IMR-90 (cell line): ENCODE results near the gene CDKL1. TPM values are rescaled to one million over a fixed set of nuclear protein-coding genes. Genes with fewer than 3 reads are reported as not detected.

Experiments used
- ATAC-seq: fragments of 200-7000 bp; cut with Tn5 transposase; 2 replicates; pipeline ENCODE4 v1.9.1; 2020; ENCODE audit warnings: low read depth, mild to moderate bottlenecking, moderate library complexity
- BruUV-seq: library from RNA; stranded (reverse); fragments of 400-500 nt; replicated peaks from 2 replicates; lab custom pipeline; 2021; lab: Mats Ljungman, UMichigan
- CTCF ChIA-PET: fragments of 300-600 bp; formaldehyde crosslinking; extraction: SDS; loops from one replicate; lab custom pipeline; 2021; ENCODE audit warnings: antibody characterized with exemption; lab: Yijun Ruan, JAX
- POLR2A ChIA-PET: fragments of 300-600 bp; sonication (Branson Sonifier 250); formaldehyde crosslinking; loops from one replicate; lab custom pipeline; 2022; ENCODE audit warnings: antibody characterized with exemption; ENCODE audit not compliant: unreplicated experiment; lab: Charles Lee
- DNase-seq: peaks from one replicate; pipeline ENCODE4 v3.0.0; 2013
- H2AFZ ChIP-seq: replicated peaks from 2 replicates; pipeline ENCODE3; 2013; ENCODE audit warnings: low read length, mild to moderate bottlenecking; ENCODE audit not compliant: poor library complexity
- H2AK5ac ChIP-seq: 2 replicates; pipeline ENCODE4 v1.6.1; 2013; ENCODE audit warnings: low read depth, low read length, inconsistent platforms
- H2AK9ac ChIP-seq: replicated peaks from 2 replicates; pipeline ENCODE3; 2013; ENCODE audit warnings: mild to moderate bottlenecking, low read depth, low read length, moderate library complexity; ENCODE audit not compliant: poor library complexity
- H2BK120ac ChIP-seq: 2 replicates; pipeline ENCODE4 v1.6.1; 2013; ENCODE audit warnings: low read depth, low read length, inconsistent platforms
- H2BK15ac ChIP-seq: 3 replicates; pipeline ENCODE4 v1.6.1; 2013; ENCODE audit warnings: low read depth, low read length, inconsistent platforms
- H2BK20ac ChIP-seq: 2 replicates; pipeline ENCODE4 v1.6.1; 2013; ENCODE audit warnings: low read depth, mild to moderate bottlenecking, inconsistent platforms, low read length, moderate library complexity
- H2BK5ac ChIP-seq: 2 replicates; pipeline ENCODE4 v1.6.1; 2013; ENCODE audit warnings: mild to moderate bottlenecking, low read depth, low read length, inconsistent platforms; ENCODE audit not compliant: poor library complexity, severe bottlenecking
- H3K14ac ChIP-seq: replicated peaks from 2 replicates; pipeline ENCODE4 v1.6.1; 2013; ENCODE audit warnings: low read depth, low read length, inconsistent platforms
- H3K18ac ChIP-seq: 2 replicates; pipeline ENCODE4 v1.6.1; 2013; ENCODE audit warnings: low read depth, low read length, control low read depth
- H3K23ac ChIP-seq: 2 replicates; pipeline ENCODE4 v1.6.1; 2013; ENCODE audit warnings: low read depth, low read length, inconsistent platforms
- H3K27ac ChIP-seq: 2 replicates; pipeline ENCODE4 v1.5.1; 2013; ENCODE audit warnings: mild to moderate bottlenecking, control low read depth, low read length; ENCODE audit not compliant: insufficient read depth
- H3K27me3 ChIP-seq: 2 replicates; pipeline ENCODE4 v1.6.1; 2013; ENCODE audit warnings: low read length; ENCODE audit not compliant: control insufficient read depth, insufficient read depth
- H3K36me3 ChIP-seq: 2 replicates; pipeline ENCODE4 v1.6.1; 2013; ENCODE audit warnings: low read length, mixed read lengths; ENCODE audit not compliant: control insufficient read depth, insufficient read depth
- H3K4ac ChIP-seq: 2 replicates; pipeline ENCODE4 v1.6.1; 2013; ENCODE audit warnings: low read depth, low read length, inconsistent platforms
- H3K4me1 ChIP-seq: 2 replicates; pipeline ENCODE4 v1.6.1; 2013; ENCODE audit warnings: low read length, mixed read lengths; ENCODE audit not compliant: control insufficient read depth, insufficient read depth
- H3K4me2 ChIP-seq: 2 replicates; pipeline ENCODE4 v1.6.1; 2013; ENCODE audit warnings: low read depth, mild to moderate bottlenecking, control low read depth, low read length, moderate library complexity
- H3K4me3 ChIP-seq: 2 replicates; pipeline ENCODE4 v1.5.1; 2013; ENCODE audit warnings: low read depth, mild to moderate bottlenecking, control low read depth, low read length, moderate library complexity; ENCODE audit not compliant: insufficient read depth
- H3K56ac ChIP-seq: 2 replicates; pipeline ENCODE4 v1.6.1; 2013; ENCODE audit warnings: low read length, inconsistent platforms; ENCODE audit not compliant: insufficient read depth; ENCODE audit errors: extremely low read depth
- H3K79me1 ChIP-seq, 2 experiments: 2 replicates each; pipeline ENCODE4 v1.6.1; 2013; ENCODE audit warnings: low read length in 2 of 2, inconsistent platforms in 1 of 2, low read depth in 1 of 2
- H3K9ac ChIP-seq: 2 replicates; pipeline ENCODE4 v1.6.1; 2013; ENCODE audit warnings: low read depth, low read length, control low read depth
- H3K9me1 ChIP-seq: 2 replicates; pipeline ENCODE4 v1.6.1; 2013; ENCODE audit warnings: low read length, inconsistent platforms; ENCODE audit not compliant: insufficient read depth
- H3K9me3 ChIP-seq: 2 replicates; pipeline ENCODE4 v1.6.1; 2013; ENCODE audit warnings: low read length; ENCODE audit not compliant: control insufficient read depth, insufficient read depth
- H4K20me1 ChIP-seq: 2 replicates; pipeline ENCODE4 v1.6.1; 2013; ENCODE audit warnings: low read length, inconsistent platforms; ENCODE audit not compliant: insufficient read depth
- H4K5ac ChIP-seq: 2 replicates; pipeline ENCODE4 v1.6.1; 2013; ENCODE audit warnings: mild to moderate bottlenecking, low read depth, low read length, control low read depth
- H4K8ac ChIP-seq, 2 experiments: 2 replicates each; pipeline ENCODE4 v1.6.1; 2013; ENCODE audit warnings: low read depth in 2 of 2, low read length in 2 of 2, control low read depth in 1 of 2, inconsistent platforms in 1 of 2
- H4K91ac ChIP-seq: 2 replicates; pipeline ENCODE4 v1.6.1; 2013; ENCODE audit warnings: low read depth, low read length, inconsistent platforms; ENCODE audit not compliant: insufficient read depth
- CEBPB ChIP-seq: IDR thresholded peaks from 2 replicates; pipeline ENCODE4 v1.6.1; 2012; ENCODE audit warnings: low read depth, low read length, improper control_type of control experiment
- POLR2A ChIP-seq: IDR thresholded peaks from 2 replicates; pipeline ENCODE4 v1.6.1; 2012; ENCODE audit warnings: mild to moderate bottlenecking, low read depth, low read length
- WGBS, 2 experiments: methylation state at CpG; one replicate each; pipeline versions ENCODE4 v1.1.5 to v1.1.7; 2013; ENCODE audit warnings: missing lambda C conversion rate in 2 of 2; ENCODE audit not compliant: insufficient read length in 1 of 2; ENCODE audit errors: extremely low coverage in 2 of 2; 5-methylcytosine and 5-hydroxymethylcytosine counted together
- dilution Hi-C: fragments of 300-500 bp; cut with HindIII; formaldehyde crosslinking; loops from one replicate; pipeline ENCODE4 v1.14.3; 2018; ENCODE audit warnings: low sequenced_read_pairs; ENCODE audit not compliant: unreplicated experiment
- in situ Hi-C: fragments of 300-500 bp; cut with MboI; formaldehyde crosslinking; loops from 3 replicates; pipeline ENCODE4 v1.14.3; 2019; ENCODE audit warnings: low sequenced_read_pairs, inconsistent platforms, mixed read lengths
- intact Hi-C: fragments of 100-400 bp; cut with micrococcal nuclease; formaldehyde crosslinking; loops from 2 replicates; pipeline ENCODE4 v1.10.0; 2022
- polyA plus RNA-seq, 3 experiments: library from polyadenylated mRNA; depleted of rRNA; stranded (reverse); fragments of >200 nt; gene quantifications; 2 replicates each; pipeline ENCODE4 v1.2.3, GENCODE V29; 2012; ENCODE audit warnings: low replicate concordance in 1 of 3
- total RNA-seq: library from RNA; depleted of rRNA; stranded (reverse); fragments of >200 nt; gene quantifications from 2 replicates; pipeline ENCODE4 v1.2.3, GENCODE V29; 2012

CDKL1 gene
- total and polyA plus RNA-seq, 2 of the 4 experiments (the other 2 are of a cell fraction): 1.9 to 3.8 TPM

GRCh38 chr14:50355692-50356091 lies 41.0 kb downstream of the CDKL1 start:
- Histone ChIP-seq H3K56ac (no peak overlapping the region), H3K9me1 (no peaks in the 10 kb centered on the region; the same call in 1 of the 2 replicates), H3K18ac (no peak overlapping the region), H4K91ac (no peak overlapping the region), H4K20me1 (no peaks in the 10 kb centered on the region), H3K14ac (no peak overlapping the region), H3K4ac (no peak overlapping the region), H3K23ac (no peak overlapping the region), H2BK15ac (no peak overlapping the region), H2AK5ac (no peak overlapping the region), H4K5ac (no peak overlapping the region), H2AK9ac (no peak overlapping the region), H4K8ac (no peak overlapping the region), H2AFZ (no peak overlapping the region), H3K9me3 (no peaks in the 10 kb centered on the region), H3K79me1 (no peaks in the 10 kb centered on the region; a peak in 1 of 4 replicates), H2BK120ac (no peak overlapping the region), H2BK20ac (no peak overlapping the region), H3K4me3 (no peak overlapping the region), H3K9ac (no peak overlapping the region), H3K36me3 (0 out of 2 replicates have a peak, but pooled peaks cover 3% of the 10 kb centered on the region), H2BK5ac (no peak overlapping the region), H3K27me3 (no peaks in the 10 kb centered on the region), H3K4me1 (peaks cover 5% of the 10 kb centered on the region), H3K27ac (no peak overlapping the region), H3K4me2 (no peak overlapping the region)
- no peak for TF ChIP-seq POLR2A
- no peak for TF ChIP-seq CEBPB
- ATAC-seq: no peak
- ChIA-PET POLR2A (no interaction called here), CTCF (no interaction called here)
- no peak for DNase-seq
- no CpG with 5 or more reads among the region's 1 CpG for WGBS, 2 experiments
- in situ Hi-C loops (no loop called here), dilution Hi-C loops (no loop called here), intact Hi-C loops (no loop called here)
- no TSS peak for BruUV-seq
